ACC112 (cell line): ENCODE data around the gene TTLL6.
A peak's percentile ranks its signal among the peaks of the same experiment; 100 is the strongest.

ENCODE experiments used
- H2AFZ ChIP-seq: fragments of 200-600 bp; sonication (generic); one replicate; pipeline ENCODE4 v1.6.0; 2017; ENCODE audit warnings: antibody characterized with exemption, low read length; ENCODE audit not compliant: unreplicated experiment
- H3K27ac ChIP-seq: fragments of 200-600 bp; sonication (generic); 2 replicates; pipeline ENCODE4 v1.5.1; 2014; ENCODE audit warnings: low read depth, mild to moderate bottlenecking, antibody characterized with exemption, low read length, moderate library complexity
- H3K27me3 ChIP-seq: fragments of 200-600 bp; sonication (generic); 2 replicates; pipeline ENCODE4 v1.6.1; 2014; ENCODE audit warnings: mild to moderate bottlenecking, antibody characterized with exemption, low read length, moderate library complexity, mixed read lengths; ENCODE audit not compliant: insufficient read depth
- H3K36me3 ChIP-seq: fragments of 200-600 bp; sonication (generic); 2 replicates; pipeline ENCODE4 v1.6.1; 2016; ENCODE audit warnings: mild to moderate bottlenecking, antibody characterized with exemption, low read length, moderate library complexity, mixed read lengths; ENCODE audit not compliant: insufficient read depth
- H3K4me1 ChIP-seq: fragments of 200-600 bp; sonication (generic); one replicate; pipeline ENCODE4 v1.6.1; 2016; ENCODE audit warnings: low read length, mixed read lengths; ENCODE audit not compliant: insufficient read depth, unreplicated experiment, control insufficient read depth
- H3K4me3 ChIP-seq: fragments of 200-600 bp; sonication (generic); 2 replicates; pipeline ENCODE4 v1.5.1; 2014; ENCODE audit warnings: mild to moderate bottlenecking, low read depth, low read length
- H3K79me2 ChIP-seq: fragments of 200-600 bp; sonication (generic); one replicate; pipeline ENCODE4 v1.6.0; 2016; ENCODE audit warnings: low read length; ENCODE audit not compliant: control insufficient read depth, unreplicated experiment, insufficient read depth

The TTLL6 gene

DNA sequence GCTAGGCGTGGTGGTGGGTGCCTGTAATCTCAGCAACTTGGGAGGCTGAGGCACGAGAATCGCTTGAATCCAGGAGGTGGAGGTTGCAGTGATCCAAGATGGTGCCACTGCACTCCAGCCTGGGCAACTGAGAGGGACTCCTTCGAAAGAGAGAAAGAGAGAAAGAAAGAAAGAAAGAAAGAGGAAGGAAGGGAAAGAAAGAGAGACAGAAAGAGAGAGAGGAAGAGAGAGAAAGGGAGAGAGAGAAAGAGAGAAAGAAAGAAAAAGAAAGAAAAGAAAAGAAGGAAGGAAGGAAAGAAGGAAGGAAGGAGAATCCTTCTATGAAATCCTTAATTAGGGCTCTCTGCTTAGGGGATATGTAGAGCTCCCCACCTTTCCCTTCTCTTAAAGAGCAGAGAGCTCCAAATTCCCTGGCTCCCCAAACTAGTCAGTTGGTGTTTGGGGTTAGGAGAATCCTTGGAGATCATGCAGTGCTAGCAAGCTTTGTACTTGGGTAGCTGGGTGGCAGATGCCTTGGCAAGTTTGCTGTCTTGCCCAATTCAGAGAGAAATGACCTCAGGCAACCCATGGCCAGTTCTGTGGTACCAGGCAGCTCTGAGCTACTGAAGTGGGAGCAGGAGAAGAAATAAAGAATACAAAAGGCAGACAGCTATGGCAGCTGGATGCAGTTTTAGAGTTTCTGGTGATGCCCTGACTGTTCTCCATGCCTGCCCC lies 79.5 kb downstream of the TTLL6 start:
- no peak overlapping the region for H3K27ac ChIP-seq
- H3K36me3 ChIP-seq: no peaks in the 10 kb centered on the region
- no peak overlapping the region for H3K4me3 ChIP-seq
- no peaks in the 10 kb centered on the region for H3K4me1 ChIP-seq
- no peaks in the 10 kb centered on the region for H3K79me2 ChIP-seq
- H3K27me3 ChIP-seq: peaks cover 98% of the 10 kb centered on the region
- H2AFZ ChIP-seq: no peak overlapping the region

DNA sequence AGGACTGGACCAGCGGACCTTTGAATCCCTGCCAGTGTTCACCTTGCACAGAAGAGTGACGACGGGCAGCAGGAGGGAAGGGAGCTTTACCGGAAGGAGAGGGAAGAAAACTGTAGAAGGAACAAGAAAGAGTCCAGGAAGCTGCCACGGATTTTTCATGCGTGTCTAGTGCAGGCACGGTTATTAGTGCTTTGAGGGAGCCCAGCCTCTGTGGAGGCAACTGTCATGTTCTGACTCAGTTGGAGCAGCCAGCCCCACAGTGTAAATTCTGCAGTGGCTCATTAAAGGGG lies 82.0 kb downstream of the TTLL6 start:
- peaks cover 97% of the 10 kb centered on the region for H3K27me3 ChIP-seq
- no peaks in the 10 kb centered on the region for H3K36me3 ChIP-seq
- no peaks in the 10 kb centered on the region for H3K79me2 ChIP-seq
- H2AFZ ChIP-seq: no peak overlapping the region
- H3K27ac ChIP-seq: no peak overlapping the region
- H3K4me1 ChIP-seq: no peaks in the 10 kb centered on the region
- H3K4me3 ChIP-seq: no peak overlapping the region

DNA sequence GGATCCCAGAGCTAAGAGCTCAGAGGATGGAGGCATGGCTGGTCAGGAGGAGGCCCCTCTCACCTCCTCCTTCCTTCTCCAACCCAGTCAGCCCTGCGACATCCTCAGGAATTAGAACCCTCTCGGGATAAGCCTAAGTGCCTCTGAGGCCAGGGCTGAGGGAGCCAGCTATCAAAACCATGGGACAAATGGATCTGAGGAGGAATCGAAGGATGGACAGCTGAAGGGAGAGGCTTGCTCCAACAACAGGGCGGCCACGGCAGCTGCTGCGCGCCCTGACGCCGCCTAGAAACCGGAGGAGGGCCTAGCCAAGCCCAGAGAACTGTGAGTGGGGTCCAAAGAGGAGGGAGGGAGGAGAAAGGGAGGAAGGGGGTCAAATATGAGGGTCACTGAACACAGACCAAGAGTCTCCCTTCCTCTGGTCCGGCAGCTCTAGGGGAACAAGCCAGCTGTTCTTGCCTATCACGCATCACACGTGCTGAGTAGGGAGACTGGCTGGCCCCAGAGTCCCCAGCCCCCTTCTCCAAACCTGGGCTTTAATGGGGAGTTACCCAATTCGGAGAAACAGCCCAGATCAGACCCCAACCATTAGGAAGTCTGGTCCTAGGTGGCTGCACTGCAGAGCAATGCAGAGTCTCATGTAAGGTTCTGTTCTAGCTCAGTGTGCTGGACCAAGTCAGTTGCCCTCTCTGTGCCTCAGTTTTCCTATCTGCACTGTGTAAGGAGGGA lies 82.5 kb downstream of the TTLL6 start:
- H3K27ac ChIP-seq: no peak overlapping the region
- H3K27me3 ChIP-seq: peaks cover 98% of the 10 kb centered on the region
- H2AFZ ChIP-seq: no peak overlapping the region
- H3K79me2 ChIP-seq: no peaks in the 10 kb centered on the region
- H3K4me1 ChIP-seq: no peaks in the 10 kb centered on the region
- H3K36me3 ChIP-seq: no peaks in the 10 kb centered on the region
- H3K4me3 ChIP-seq: no peak overlapping the region

DNA sequence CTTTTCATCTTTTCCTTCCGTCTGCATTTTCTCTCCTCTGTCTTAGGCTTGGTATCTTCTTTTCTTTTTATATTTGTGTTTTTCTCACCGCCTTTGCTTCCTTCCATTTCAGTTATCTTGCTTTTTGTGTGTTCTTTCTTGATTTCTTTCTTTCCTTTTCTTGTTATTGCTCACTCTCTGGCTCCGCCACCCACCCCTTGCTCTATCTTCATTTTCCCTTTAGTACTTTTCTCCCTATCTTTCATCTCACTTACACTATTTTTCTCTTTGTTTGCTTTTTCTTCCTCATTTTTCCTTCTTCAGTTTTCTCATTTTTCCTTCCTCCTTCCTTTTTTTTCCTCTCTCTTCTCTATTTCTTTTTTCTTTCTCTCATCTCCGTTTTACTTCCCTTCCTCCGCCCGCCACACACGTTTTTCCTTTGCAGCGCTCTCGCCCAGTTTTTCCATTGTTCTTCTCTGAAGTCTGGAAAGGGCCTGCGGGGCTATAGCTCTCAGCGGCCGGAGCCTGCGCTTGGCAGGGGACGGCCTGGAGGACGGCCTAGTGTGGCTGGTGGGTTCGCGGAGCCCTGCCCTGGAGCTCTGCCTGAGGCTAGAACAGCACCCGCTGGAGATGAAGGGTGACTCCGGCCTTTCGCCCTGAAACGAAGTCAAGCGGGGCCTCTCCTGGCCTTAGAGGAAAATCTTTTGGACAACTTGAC lies 83.2 kb downstream of the TTLL6 start:
- Histone ChIP-seq H2AFZ (no peak overlapping the region), H3K4me1 (no peaks in the 10 kb centered on the region), H3K27ac (no peak overlapping the region), H3K79me2 (no peaks in the 10 kb centered on the region), H3K4me3 (no peak overlapping the region), H3K27me3 (peaks cover 98% of the 10 kb centered on the region), H3K36me3 (no peaks in the 10 kb centered on the region)

DNA sequence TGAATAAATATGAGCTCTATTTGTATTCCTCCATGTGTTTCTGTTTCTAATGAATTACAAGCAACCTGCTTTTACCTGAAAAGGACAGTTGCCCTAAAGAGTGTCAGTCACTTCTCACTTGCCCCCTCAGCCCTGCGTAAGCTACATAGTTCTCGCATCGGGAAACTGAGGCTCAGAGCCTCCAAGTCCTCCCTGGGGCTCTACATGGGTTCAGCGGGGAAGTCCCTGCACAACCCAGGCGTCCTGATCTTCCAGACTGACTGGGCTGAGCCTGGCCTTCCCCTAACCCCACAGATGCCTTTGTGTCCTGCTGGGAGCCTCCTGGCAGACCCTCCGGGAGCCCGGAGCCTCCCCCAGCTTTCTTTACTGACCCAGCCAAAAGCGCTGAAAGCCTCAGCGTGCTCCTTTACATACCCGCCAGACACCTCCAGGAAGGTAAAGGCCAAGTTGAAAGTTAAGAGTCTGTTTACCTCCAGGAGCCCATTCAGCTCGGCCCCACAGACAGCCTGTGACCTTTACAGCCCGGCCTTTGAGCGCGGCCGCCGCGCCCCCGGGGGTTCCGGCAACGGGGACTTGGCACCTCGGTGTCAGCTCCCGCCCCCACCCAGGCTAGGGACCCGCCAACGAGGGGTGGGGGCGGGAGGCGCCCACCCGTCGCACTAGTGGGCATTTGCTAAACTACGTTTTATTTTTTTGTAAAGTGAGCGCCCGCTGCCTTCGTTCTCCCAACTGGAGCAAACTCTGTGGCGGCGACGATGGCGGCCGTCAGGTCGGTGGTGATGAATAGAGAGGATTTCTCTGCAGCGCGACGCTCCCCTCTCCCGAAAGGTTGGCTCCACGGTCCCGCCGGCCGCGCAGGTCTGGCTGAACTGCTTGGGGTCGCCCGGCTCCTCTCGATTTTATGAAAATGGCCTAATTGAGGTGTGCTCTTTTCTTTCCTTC lies 84.1 kb downstream of the TTLL6 start:
- Histone ChIP-seq H3K36me3 (no peaks in the 10 kb centered on the region), H3K27ac (no peak overlapping the region), H3K79me2 (no peaks in the 10 kb centered on the region), H3K4me1 (no peaks in the 10 kb centered on the region), H2AFZ (no peak overlapping the region), H3K4me3 (no peak overlapping the region), H3K27me3 (peaks cover 98% of the 10 kb centered on the region)

DNA sequence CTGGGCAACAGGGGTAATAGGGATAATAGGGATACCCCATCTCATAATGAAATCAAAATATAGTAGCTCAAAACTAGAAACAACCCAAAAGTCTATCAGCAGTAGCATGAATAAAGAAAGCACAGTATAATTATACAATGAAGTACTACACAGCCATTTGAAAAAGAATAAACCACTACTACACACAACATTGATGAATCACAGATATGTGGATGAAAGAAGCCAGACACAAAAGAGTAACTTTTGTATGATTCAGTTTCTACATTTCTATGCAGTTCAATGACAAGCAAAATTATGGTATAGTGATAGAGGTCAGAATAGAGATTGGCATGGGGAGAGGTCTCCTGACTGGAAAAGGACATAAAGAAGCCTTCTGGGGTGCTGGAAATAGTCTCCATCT lies 85.7 kb downstream of the TTLL6 start:
- no peaks in the 10 kb centered on the region for H3K79me2 ChIP-seq
- H3K36me3 ChIP-seq: no peaks in the 10 kb centered on the region
- no peak overlapping the region for H3K4me3 ChIP-seq
- no peak overlapping the region for H3K27ac ChIP-seq
- H3K27me3 ChIP-seq: peaks cover 99% of the 10 kb centered on the region
- H2AFZ ChIP-seq: no peak overlapping the region
- no peaks in the 10 kb centered on the region for H3K4me1 ChIP-seq

DNA sequence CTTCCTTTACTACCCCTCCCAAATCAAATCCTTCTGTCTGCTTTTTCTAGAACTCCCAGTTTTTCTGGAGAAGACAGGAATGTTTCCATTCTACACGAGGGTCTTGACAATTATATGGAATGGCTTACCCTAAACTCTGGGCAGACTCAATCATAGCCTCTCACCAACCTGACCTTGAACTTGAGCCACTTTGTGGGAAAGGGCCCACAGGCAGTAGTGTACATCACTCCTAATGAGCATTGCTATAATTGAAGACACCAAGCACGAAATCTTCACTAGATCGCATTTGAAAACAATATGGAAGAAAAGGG lies 86.8 kb downstream of the TTLL6 start:
- no peak overlapping the region for H3K27ac ChIP-seq

DNA sequence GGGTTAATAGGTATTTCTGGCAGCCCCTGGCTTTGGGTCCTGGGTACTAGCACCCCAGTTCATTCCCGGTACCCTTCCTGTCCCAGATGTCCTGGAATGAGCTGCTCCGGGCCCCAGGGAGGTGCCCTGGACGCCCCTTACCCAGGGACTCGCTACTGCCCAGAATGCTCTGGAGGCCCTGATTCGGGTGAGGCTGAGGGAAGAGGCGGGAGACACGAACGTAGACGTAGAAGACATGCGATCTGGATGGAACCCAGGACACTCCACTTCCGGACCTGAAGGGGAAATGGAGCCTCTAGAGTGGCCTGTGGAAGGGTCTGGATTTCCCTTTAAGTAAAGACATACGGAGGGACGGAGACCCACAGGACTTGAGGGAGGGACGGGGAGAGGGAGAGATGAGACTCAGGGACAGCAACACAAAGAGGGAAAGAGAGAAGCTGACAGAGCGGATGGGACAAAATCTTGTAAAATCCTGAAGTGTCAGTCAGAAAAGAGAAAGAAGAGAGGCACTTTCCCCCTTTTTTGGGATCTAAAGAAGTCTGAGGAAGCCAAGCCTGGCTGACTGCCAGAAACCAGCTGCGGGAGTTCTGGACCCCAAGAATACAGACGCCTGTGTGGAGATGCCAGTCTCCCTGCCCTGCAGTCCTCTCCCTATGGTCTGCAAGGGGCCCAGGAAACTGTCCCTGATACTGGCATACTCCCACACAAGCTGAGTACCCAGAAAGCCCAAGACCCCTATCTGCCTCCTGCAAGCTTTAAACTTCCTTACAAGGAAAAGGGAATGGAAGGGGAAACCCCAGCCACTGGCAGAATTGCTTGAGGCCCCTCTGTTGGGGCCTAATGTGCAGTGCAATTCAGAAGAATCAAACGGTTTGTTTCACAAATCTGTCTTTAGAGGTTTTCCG lies 87.4 kb downstream of the TTLL6 start:
- Histone ChIP-seq H3K27me3 (peaks cover 99% of the 10 kb centered on the region), H3K4me1 (no peaks in the 10 kb centered on the region), H2AFZ (no peak overlapping the region), H3K79me2 (no peaks in the 10 kb centered on the region), H3K27ac (no peak overlapping the region), H3K4me3 (no peak overlapping the region), H3K36me3 (no peaks in the 10 kb centered on the region)

More for the DNA sequence above, 86.8 kb downstream of the TTLL6 start:
- no peaks in the 10 kb centered on the region for H3K79me2 ChIP-seq
- no peak overlapping the region for H3K4me3 ChIP-seq
- H3K27me3 ChIP-seq: peaks cover 99% of the 10 kb centered on the region
- no peak overlapping the region for H2AFZ ChIP-seq
- H3K4me1 ChIP-seq: no peaks in the 10 kb centered on the region
- no peaks in the 10 kb centered on the region for H3K36me3 ChIP-seq

DNA sequence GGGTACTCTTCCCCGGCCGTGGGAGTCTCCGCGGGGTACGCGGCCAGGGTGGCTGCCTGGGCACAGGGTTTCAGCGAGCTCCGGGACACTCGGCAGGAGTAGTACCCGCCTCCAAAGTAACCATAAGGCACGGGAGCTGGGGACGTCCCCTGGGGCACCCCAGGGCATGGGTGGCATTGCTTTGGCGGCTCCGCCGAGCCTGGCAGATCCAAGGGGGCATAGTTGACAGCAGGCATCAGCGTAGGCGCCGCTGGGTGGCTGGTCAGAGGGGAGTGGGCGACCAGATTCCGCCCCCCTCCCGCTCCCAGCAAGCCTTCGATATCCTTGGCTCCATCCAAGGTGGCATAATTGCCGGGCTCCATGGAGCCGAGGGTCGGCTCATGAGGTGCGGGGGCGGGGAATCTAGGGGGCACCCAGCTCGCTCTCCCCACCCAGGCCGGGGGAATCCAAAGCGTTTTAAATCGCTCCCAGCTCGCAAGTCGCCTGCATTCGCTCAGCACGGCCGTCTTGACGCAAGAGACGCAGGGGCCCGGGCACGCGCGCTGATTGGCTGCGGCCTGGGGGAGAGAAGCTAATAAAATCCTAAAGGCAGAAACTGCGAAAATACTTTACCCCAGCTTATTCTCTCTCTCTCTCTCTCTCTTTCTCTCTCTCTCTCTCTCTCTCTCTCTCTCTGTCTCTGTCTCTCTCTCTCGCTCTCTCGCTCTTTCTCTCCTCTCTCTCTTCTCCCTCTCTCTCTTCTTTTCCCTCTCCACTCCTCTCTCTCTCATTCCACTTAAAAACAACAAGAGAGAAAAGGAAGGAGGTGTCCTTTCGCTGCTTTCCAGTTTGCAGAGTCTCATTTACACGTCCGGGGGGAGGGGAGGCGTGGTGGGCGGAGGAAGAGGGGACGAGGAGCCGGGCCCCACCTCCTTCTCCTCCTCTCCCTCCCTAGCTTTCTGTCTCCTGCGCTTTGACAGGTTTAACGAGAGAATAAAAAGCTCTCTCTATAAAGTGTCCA lies 88.5 kb downstream of the TTLL6 start, which contains the start of gene HOXB13:
Gene HOXB13 (minus strand): TSS at position 519 of the 1,000 bp plus-strand sequence. CDS start 157 bp downstream, at position 362.
- H3K27ac ChIP-seq: no peak within 1 kb of the TSS
- H2AFZ ChIP-seq: no peak within 1 kb of the TSS
- H3K4me1 ChIP-seq: no peaks in the 10 kb centered on the region
- no peaks in the 10 kb centered on the region for H3K36me3 ChIP-seq
- no peaks in the 10 kb centered on the region for H3K79me2 ChIP-seq
- H3K4me3 ChIP-seq: peak within 1 kb of the TSS; percentile 42
- peaks cover 98% of the 10 kb centered on the region for H3K27me3 ChIP-seq
